ENCODE measurements around the gene COX8C.

Gene COX8C

DNA sequence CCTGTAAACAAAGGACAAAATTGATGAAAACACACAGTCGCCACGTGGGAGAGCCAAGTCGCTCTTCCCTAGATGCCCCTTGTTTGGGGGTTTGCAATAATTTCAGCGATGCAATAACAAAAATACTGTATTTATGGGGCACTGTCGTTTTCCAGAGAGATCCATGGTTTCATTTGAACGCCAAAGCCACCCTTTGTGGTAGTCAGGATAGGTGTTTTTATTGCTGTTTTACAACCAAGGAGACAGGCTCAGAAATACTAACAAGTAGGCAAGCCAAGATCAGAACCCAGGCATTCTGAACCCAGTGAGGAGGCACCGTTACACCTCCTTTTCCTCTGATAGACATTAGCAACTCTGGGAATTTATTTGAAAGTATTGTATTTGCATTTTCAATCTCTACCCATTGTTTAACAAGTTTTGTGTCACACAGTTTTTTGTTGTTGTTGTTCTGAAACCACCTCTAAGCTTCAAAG, 13.3 kb upstream of the COX8C start:
- Histone ChIP-seq H4K20me1 (ENCODE audit: insufficient read depth, low read length) (peaks cover 8% of the 10 kb centered on the region; the same call in 1 of the 2 replicates), H3K36me3 (ENCODE audit: insufficient read depth, low read length) (no peaks in the 10 kb centered on the region; the same call in 1 of the 2 replicates), H3K27ac (ENCODE audit: low read length) (peak overlapping the region; percentile 81), H3K9me3 (ENCODE audit: insufficient read depth, low read length, severe bottlenecking) (peaks cover 13% of the 10 kb centered on the region), H3K9ac (ENCODE audit: low read depth, low read length) (peak overlapping the region; percentile 71), H3K4me2 (ENCODE audit: insufficient read depth, low read length) (peak overlapping the region; percentile 70), H3K27me3 (ENCODE audit: insufficient read depth, low read length, poor library complexity) (no peaks in the 10 kb centered on the region), H3K4me1 (ENCODE audit: insufficient read depth, low read length) (peaks cover 40% of the 10 kb centered on the region), H3K79me2 (ENCODE audit: insufficient read depth, low read length) (peaks cover 41% of the 10 kb centered on the region), H2AFZ (ENCODE audit: low read depth, low read length) (peak overlapping the region; percentile 91), H3K4me3 (ENCODE audit: low read depth in 1 of 2, low read length in 2 of 2) (peak overlapping the region; percentile 81 to 94)
- ATAC-seq (ENCODE audit: insufficient read depth, low read depth): no peak
- TF ChIP-seq, protein P1, sequence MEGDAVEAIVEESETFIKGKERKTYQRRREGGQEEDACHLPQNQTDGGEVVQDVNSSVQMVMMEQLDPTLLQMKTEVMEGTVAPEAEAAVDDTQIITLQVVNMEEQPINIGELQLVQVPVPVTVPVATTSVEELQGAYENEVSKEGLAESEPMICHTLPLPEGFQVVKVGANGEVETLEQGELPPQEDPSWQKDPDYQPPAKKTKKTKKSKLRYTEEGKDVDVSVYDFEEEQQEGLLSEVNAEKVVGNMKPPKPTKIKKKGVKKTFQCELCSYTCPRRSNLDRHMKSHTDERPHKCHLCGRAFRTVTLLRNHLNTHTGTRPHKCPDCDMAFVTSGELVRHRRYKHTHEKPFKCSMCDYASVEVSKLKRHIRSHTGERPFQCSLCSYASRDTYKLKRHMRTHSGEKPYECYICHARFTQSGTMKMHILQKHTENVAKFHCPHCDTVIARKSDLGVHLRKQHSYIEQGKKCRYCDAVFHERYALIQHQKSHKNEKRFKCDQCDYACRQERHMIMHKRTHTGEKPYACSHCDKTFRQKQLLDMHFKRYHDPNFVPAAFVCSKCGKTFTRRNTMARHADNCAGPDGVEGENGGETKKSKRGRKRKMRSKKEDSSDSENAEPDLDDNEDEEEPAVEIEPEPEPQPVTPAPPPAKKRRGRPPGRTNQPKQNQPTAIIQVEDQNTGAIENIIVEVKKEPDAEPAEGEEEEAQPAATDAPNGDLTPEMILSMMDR (IDR thresholded peaks at IDR 0.05; ENCODE audit: borderline replicate concordance, extremely low read depth, low read length, poor library complexity, severe bottlenecking): no peak
- TF ChIP-seq EZH2 (IDR thresholded peaks at IDR 0.05; ENCODE audit: borderline replicate concordance, low read depth, low read length, severe bottlenecking): no peak
- no peak for DNase-seq

DNA sequence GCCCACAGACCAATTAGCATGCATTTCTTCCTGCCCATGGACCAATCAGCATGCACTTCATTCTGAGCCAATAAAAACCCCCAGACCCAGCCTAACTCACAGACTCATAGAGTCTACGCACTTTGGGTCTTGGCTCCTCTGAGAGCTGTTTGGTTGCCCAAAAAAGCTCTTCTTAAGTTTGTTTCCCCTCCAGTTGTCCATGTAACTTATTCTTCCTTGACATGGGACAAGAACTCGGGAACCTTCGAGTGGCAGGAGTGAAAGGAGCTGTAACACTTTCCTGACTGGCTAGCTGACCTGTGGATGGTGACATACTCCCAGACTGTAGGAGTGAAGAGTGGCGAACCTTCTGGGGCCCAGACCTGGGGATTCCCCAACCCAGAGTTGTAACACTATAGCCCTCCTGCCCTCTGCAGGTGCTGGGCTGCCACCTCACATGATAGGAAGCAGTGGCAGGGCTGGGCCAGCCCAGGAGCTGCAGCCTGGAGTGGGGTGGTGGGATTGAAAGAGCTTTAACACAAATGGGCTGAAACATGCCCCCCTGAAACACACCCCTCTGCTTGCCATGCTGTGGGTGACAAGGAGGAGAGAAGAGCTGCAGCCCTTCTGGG, 9.7 kb upstream of the COX8C start:
- no peak overlapping the region for H3K27ac ChIP-seq (ENCODE audit: low read length)
- H2AFZ ChIP-seq (ENCODE audit: low read depth, low read length): no peak overlapping the region
- peaks cover 13% of the 10 kb centered on the region for H3K9me3 ChIP-seq (ENCODE audit: insufficient read depth, low read length, severe bottlenecking)
- H3K4me3 ChIP-seq (ENCODE audit: low read depth in 1 of 2, low read length in 2 of 2): no peak overlapping the region
- peaks cover 15% of the 10 kb centered on the region for H3K4me1 ChIP-seq (ENCODE audit: insufficient read depth, low read length)
- TF ChIP-seq EZH2 (IDR thresholded peaks at IDR 0.05; ENCODE audit: borderline replicate concordance, low read depth, low read length, severe bottlenecking): no peak
- TF ChIP-seq, protein P1 (IDR thresholded peaks at IDR 0.05; ENCODE audit: borderline replicate concordance, extremely low read depth, low read length, poor library complexity, severe bottlenecking): no peak
- no peak for DNase-seq
- H3K9ac ChIP-seq (ENCODE audit: low read depth, low read length): no peak overlapping the region
- no peak overlapping the region for H3K4me2 ChIP-seq (ENCODE audit: insufficient read depth, low read length)
- no peaks in the 10 kb centered on the region for H3K27me3 ChIP-seq (ENCODE audit: insufficient read depth, low read length, poor library complexity)
- H3K36me3 ChIP-seq (ENCODE audit: insufficient read depth, low read length): no peaks in the 10 kb centered on the region; the same call in 1 of the 2 replicates
- no peak for ATAC-seq (ENCODE audit: insufficient read depth, low read depth)
- peaks cover 5% of the 10 kb centered on the region for H3K79me2 ChIP-seq (ENCODE audit: insufficient read depth, low read length)
- no peaks in the 10 kb centered on the region for H4K20me1 ChIP-seq (ENCODE audit: insufficient read depth, low read length)

- no peaks in the 10 kb centered on the region for H3K27me3 ChIP-seq (ENCODE audit: insufficient read depth, low read length, poor library complexity)
- H3K9ac ChIP-seq (ENCODE audit: low read depth, low read length): no peak overlapping the region
- TF ChIP-seq, protein P1 (IDR thresholded peaks at IDR 0.05; ENCODE audit: borderline replicate concordance, extremely low read depth, low read length, poor library complexity, severe bottlenecking): no peak
- TF ChIP-seq EZH2 (IDR thresholded peaks at IDR 0.05; ENCODE audit: borderline replicate concordance, low read depth, low read length, severe bottlenecking): no peak
- no peak overlapping the region for H3K4me2 ChIP-seq (ENCODE audit: insufficient read depth, low read length)
- H3K4me3 ChIP-seq (ENCODE audit: low read depth in 1 of 2, low read length in 2 of 2): no peak overlapping the region
- no peak for ATAC-seq (ENCODE audit: insufficient read depth, low read depth)
- H3K27ac ChIP-seq (ENCODE audit: low read length): no peak overlapping the region
- no peak for DNase-seq
- peaks cover 13% of the 10 kb centered on the region for H3K9me3 ChIP-seq (ENCODE audit: insufficient read depth, low read length, severe bottlenecking)
- peaks cover 15% of the 10 kb centered on the region for H3K4me1 ChIP-seq (ENCODE audit: insufficient read depth, low read length)
- H4K20me1 ChIP-seq (ENCODE audit: insufficient read depth, low read length): no peaks in the 10 kb centered on the region
- no peaks in the 10 kb centered on the region for H3K36me3 ChIP-seq (ENCODE audit: insufficient read depth, low read length)
- no peak overlapping the region for H2AFZ ChIP-seq (ENCODE audit: low read depth, low read length)
- H3K79me2 ChIP-seq (ENCODE audit: insufficient read depth, low read length): no peaks in the 10 kb centered on the region
Measured at GRCh38 chr14:93337884-93338283, 9.1 kb upstream of the COX8C start.

Measured in DND-41 (cell line).